HG03097 (cell line): ENCODE data around the gene RBM20.

ENCODE experiments used
- ATAC-seq: cut with Tn5 transposase; IDR thresholded peaks from one replicate; pipeline ENCODE4 v1.9.1; 2021; ENCODE audit not compliant: unreplicated experiment, low FRiP score

The RBM20 gene

GRCh38 chr10:110822712-110823311 lies 178.7 kb downstream of the RBM20 start:
- ATAC-seq: no peak

GRCh38 chr10:110824152-110824441 lies 180.0 kb downstream of the RBM20 start:
- no peak for ATAC-seq

GRCh38 chr10:110824660-110825059 lies 180.5 kb downstream of the RBM20 start:
- ATAC-seq: no peak

GRCh38 chr10:110825508-110825907 lies 181.4 kb downstream of the RBM20 start:
- no peak for ATAC-seq

GRCh38 chr10:110827410-110827809 lies 183.3 kb downstream of the RBM20 start:
- no peak for ATAC-seq

- no peak for ATAC-seq
Observed at GRCh38 chr10:110827875-110828274, 183.7 kb downstream of the RBM20 start.

- ATAC-seq: no peak
Observed at GRCh38 chr10:110828525-110828924, 184.4 kb downstream of the RBM20 start.

- ATAC-seq: no peak
Observed at GRCh38 chr10:110829721-110830410, 185.7 kb downstream of the RBM20 start.

GRCh38 chr10:110833234-110833940 lies 189.3 kb downstream of the RBM20 start:
- no peak for ATAC-seq

GRCh38 chr10:110833941-110834628 lies 189.9 kb downstream of the RBM20 start:
- ATAC-seq: no peak

- no peak for ATAC-seq
Observed at GRCh38 chr10:110834629-110835301, 190.6 kb downstream of the RBM20 start.

GRCh38 chr10:110835841-110836240 lies 191.7 kb downstream of the RBM20 start:
- ATAC-seq: no peak

GRCh38 chr10:110836706-110837105 lies 192.6 kb downstream of the RBM20 start:
- no peak for ATAC-seq

GRCh38 chr10:110837418-110838171 lies 193.5 kb downstream of the RBM20 start:
- ATAC-seq: no peak

GRCh38 chr10:110840225-110840922 lies 196.2 kb downstream of the RBM20 start:
- no peak for ATAC-seq

- no peak for ATAC-seq
Observed at GRCh38 chr10:110840923-110841428, 196.8 kb downstream of the RBM20 start.

GRCh38 chr10:110841767-110842267 lies 197.7 kb downstream of the RBM20 start:
- peak; percentile 51 for ATAC-seq

GRCh38 chr10:110842326-110842904 lies 198.3 kb downstream of the RBM20 start:
- ATAC-seq: no peak

- ATAC-seq: peak; percentile 81
Observed at GRCh38 chr10:110843031-110843430, 198.9 kb downstream of the RBM20 start.
